GM12873 (cell line): ENCODE results near the gene KIAA1328.

Source experiments
- TF ChIP-seq, protein P1 (sequence below): IDR thresholded peaks from 2 replicates; pipeline ENCODE4 v1.5.1; 2012; ENCODE audit warnings: low read depth, mild to moderate bottlenecking, moderate library complexity, low read length, control low read depth; ENCODE audit not compliant: insufficient read depth; ENCODE audit errors: missing control alignments

KIAA1328 gene

DNA sequence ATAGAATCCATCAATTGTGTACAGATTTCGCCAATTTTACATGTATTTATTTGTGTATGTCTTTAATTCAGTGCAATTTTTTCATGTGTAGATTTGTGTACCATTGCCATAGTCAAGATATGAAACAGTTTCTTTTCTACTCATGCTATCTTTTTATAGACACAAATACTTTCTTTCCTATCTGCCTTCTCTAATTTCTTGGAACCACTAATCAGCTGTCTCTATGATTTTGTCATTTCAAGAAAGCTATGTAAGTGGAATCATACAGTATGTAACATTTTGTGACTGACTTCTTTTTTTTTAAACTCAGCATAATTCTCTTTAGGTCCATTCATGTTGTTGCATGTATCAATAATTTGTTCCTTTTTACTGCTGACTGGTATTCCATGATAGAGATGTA, 33.3 kb downstream of the KIAA1328 start:
- TF ChIP-seq, protein P1, sequence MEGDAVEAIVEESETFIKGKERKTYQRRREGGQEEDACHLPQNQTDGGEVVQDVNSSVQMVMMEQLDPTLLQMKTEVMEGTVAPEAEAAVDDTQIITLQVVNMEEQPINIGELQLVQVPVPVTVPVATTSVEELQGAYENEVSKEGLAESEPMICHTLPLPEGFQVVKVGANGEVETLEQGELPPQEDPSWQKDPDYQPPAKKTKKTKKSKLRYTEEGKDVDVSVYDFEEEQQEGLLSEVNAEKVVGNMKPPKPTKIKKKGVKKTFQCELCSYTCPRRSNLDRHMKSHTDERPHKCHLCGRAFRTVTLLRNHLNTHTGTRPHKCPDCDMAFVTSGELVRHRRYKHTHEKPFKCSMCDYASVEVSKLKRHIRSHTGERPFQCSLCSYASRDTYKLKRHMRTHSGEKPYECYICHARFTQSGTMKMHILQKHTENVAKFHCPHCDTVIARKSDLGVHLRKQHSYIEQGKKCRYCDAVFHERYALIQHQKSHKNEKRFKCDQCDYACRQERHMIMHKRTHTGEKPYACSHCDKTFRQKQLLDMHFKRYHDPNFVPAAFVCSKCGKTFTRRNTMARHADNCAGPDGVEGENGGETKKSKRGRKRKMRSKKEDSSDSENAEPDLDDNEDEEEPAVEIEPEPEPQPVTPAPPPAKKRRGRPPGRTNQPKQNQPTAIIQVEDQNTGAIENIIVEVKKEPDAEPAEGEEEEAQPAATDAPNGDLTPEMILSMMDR: no peak

GRCh38 chr18:36867056-36867455, 38.1 kb downstream of the KIAA1328 start:
- TF ChIP-seq, protein P1: no peak

- TF ChIP-seq, protein P1: no peak
Observed at GRCh38 chr18:36871801-36872200, 42.9 kb downstream of the KIAA1328 start.

- TF ChIP-seq, protein P1: no peak
Observed at GRCh38 chr18:36872329-36872728, 43.4 kb downstream of the KIAA1328 start.

GRCh38 chr18:36885981-36886380, 57.1 kb downstream of the KIAA1328 start:
- TF ChIP-seq, protein P1: no peak

- TF ChIP-seq, protein P1: no peak
Observed at GRCh38 chr18:36887114-36887513, 58.2 kb downstream of the KIAA1328 start.

DNA sequence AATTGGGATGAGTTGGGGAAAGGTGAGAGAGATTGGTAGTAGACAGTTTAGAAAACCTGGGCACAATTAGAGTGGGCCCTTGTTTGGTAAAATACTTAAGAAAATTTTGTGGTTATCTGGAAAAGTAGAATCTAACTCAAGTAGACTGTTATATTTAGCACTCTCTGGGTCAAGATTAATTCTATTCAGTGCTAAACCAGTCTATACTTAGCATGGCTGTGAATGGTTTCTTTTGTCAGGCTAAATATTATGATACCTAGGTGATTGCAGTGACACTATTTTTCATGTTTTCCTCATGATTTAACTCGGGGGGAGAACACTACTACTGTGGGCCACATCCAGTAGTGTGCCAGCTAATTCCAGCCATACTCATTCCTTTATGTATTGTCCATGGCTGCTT, 58.9 kb downstream of the KIAA1328 start:
- TF ChIP-seq, protein P1: no peak

DNA sequence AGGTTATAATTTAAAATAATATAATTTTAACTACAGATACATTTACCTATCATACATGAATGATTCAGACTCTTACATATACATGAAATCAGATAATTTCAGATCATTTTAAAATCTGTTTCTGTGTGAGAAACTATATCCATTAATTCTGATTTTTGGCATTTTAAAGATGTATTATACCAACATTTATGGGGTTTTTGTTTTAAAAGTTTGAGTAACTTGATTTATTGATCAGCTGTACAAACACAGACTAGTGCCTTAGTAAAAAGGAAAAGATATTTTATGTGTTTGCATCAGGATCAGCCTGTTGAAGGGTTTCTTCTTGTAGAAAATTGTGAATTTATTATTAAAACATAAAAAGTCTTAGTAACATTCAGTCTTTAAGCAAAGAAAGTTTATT, 59.9 kb downstream of the KIAA1328 start:
- TF ChIP-seq, protein P1: no peak
